Neural cell (in vitro differentiated cells): Measurements from ENCODE around the gene AFAP1L1.

ENCODE experiments used
- EP300 ChIP-seq: fragments of 450-650 bp; conservative IDR thresholded peaks from 2 replicates; pipeline ENCODE4 v1.6.1; 2014; ENCODE audit warnings: antibody characterized with exemption, mild to moderate bottlenecking, moderate library complexity; ENCODE audit not compliant: poor library complexity, severe bottlenecking
- SMC3 ChIP-seq: fragments of 450-650 bp; conservative IDR thresholded peaks from 2 replicates; pipeline ENCODE4 v1.6.1; 2014; ENCODE audit warnings: antibody characterized with exemption, mild to moderate bottlenecking, moderate library complexity; ENCODE audit not compliant: poor library complexity
- TAF1 ChIP-seq: IDR thresholded peaks from 2 replicates; pipeline ENCODE4 v1.6.1; 2012; ENCODE audit warnings: low read depth

GRCh38 chr5:149324641-149325040, 53.0 kb downstream of the AFAP1L1 start:
- TF ChIP-seq EP300 (no peak), SMC3 (no peak), TAF1 (no peak)
